Mesothelial cell of epicardium (in vitro differentiated cells): ENCODE data around the gene MORC2. TPM values are rescaled to one million over a fixed set of nuclear protein-coding genes. Genes with fewer than 3 reads are reported as not detected.

ENCODE experiments used
- DNase-seq, 2 experiments: peaks; one replicate each; pipeline ENCODE4 v3.0.0; 2021; ENCODE audit warnings: low spot score in 2 of 2; ENCODE audit not compliant: unreplicated experiment in 2 of 2
- H3K27ac Mint-ChIP-seq: 2 replicates; pipeline ENCODE4 v1.8.0; 2021; ENCODE audit warnings: mixed read lengths
- H3K27me3 Mint-ChIP-seq: 2 replicates; pipeline ENCODE4 v1.8.0; 2021; ENCODE audit warnings: low read depth, mixed read lengths
- H3K36me3 Mint-ChIP-seq: 2 replicates; pipeline ENCODE4 v1.8.0; 2021; ENCODE audit warnings: mixed read lengths
- H3K4me1 Mint-ChIP-seq: 2 replicates; pipeline ENCODE4 v1.8.0; 2021; ENCODE audit warnings: mixed read lengths
- H3K4me3 Mint-ChIP-seq: 2 replicates; pipeline ENCODE4 v1.8.0; 2021; ENCODE audit warnings: mild to moderate bottlenecking, moderate library complexity, mixed read lengths
- H3K9me3 Mint-ChIP-seq: 2 replicates; pipeline ENCODE4 v1.8.0; 2021; ENCODE audit warnings: mixed read lengths
- total RNA-seq: library from RNA; stranded (reverse); gene quantifications from 3 replicates; pipeline ENCODE4 v1.2.1, GENCODE V29; 2021
- TF ChIP-seq, protein P1 (sequence below): fragments of 200-600 bp; sonication (generic); IDR thresholded peaks from one replicate; pipeline ENCODE4 v1.5.0; 2021; ENCODE audit warnings: antibody characterized with exemption; ENCODE audit not compliant: unreplicated experiment

MORC2 gene
- total RNA-seq, 1 donor from 2014 or later = 45.1 TPM

DNA sequence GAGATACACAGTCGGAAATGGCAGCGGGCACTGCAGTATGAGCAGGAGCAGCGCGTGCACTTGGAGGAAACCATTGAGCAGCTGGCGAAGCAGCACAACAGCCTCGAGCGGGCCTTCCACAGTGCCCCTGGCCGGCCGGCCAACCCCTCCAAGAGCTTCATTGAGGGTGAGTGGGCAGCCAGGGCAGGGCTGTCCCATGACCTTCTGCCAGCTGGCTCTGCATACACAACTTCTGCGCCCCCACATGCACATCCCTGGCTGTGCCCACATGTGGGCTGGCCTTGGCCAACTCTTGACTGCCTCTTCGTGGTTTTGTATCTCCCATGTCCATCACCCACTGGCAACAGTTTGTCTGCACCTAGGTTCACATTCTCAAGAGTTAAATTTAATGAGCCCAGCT lies 81.1 kb downstream of the MORC2 start:
- peaks cover 7% of the 10 kb centered on the region for H3K4me1 Mint-ChIP-seq
- H3K4me3 Mint-ChIP-seq = no peak overlapping the region
- no peaks in the 10 kb centered on the region for H3K27me3 Mint-ChIP-seq
- H3K27ac Mint-ChIP-seq = no peak overlapping the region
- no peaks in the 10 kb centered on the region for H3K9me3 Mint-ChIP-seq
- TF ChIP-seq, protein P1, sequence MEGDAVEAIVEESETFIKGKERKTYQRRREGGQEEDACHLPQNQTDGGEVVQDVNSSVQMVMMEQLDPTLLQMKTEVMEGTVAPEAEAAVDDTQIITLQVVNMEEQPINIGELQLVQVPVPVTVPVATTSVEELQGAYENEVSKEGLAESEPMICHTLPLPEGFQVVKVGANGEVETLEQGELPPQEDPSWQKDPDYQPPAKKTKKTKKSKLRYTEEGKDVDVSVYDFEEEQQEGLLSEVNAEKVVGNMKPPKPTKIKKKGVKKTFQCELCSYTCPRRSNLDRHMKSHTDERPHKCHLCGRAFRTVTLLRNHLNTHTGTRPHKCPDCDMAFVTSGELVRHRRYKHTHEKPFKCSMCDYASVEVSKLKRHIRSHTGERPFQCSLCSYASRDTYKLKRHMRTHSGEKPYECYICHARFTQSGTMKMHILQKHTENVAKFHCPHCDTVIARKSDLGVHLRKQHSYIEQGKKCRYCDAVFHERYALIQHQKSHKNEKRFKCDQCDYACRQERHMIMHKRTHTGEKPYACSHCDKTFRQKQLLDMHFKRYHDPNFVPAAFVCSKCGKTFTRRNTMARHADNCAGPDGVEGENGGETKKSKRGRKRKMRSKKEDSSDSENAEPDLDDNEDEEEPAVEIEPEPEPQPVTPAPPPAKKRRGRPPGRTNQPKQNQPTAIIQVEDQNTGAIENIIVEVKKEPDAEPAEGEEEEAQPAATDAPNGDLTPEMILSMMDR = no peak
- peaks cover 4% of the 10 kb centered on the region for H3K36me3 Mint-ChIP-seq
- DNase-seq = peak in 1 of 2 experiments; percentile 3

DNA sequence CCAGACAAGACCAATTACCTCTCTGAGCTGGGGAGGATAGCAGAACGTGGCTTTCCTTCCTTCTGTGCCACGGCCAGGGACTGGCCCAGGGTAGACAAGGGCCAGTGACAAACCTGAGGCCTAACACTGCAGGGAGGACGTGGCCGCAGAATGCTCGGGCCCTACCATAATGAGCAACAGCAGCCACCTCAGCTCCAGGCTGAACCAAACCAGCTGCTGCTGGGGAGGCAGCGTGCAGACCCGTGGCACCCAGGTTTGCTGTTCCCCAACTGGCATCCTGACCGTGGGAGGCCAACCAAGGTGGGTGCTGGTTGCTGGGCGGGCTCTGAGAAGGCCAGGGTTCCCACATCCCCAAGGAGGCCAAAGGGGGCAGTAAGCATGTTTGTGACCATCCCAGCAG lies 83.0 kb downstream of the MORC2 start:
- Mint-ChIP-seq H3K36me3 (peaks cover 4% of the 10 kb centered on the region), H3K27me3 (no peaks in the 10 kb centered on the region), H3K4me3 (no peak overlapping the region), H3K9me3 (no peaks in the 10 kb centered on the region), H3K27ac (no peak overlapping the region), H3K4me1 (peaks cover 22% of the 10 kb centered on the region)
- DNase-seq = peak in 1 of 2 experiments; percentile 12
- TF ChIP-seq, protein P1 = no peak

DNA sequence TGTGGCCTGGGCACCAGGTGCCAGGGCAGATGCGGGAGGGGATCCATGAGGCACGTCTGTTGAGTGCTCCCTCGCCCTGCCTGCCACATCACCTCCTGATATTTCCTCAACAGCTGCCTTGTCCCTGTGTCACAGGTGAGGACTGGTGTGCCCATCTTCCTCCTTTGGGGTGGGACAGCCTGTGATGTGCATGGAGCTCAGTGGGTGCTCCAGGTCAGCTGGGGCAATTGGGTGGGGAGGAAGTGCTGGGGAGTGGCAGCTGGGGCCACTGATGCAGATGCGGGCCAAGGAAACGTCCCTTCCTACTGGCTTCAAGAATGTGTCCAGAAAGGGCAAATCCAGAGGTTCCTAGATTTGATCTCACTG lies 83.6 kb downstream of the MORC2 start:
- H3K4me3 Mint-ChIP-seq = no peak overlapping the region
- no peak overlapping the region for H3K27ac Mint-ChIP-seq
- peaks cover under 1% of the 10 kb centered on the region for H3K36me3 Mint-ChIP-seq
- no peaks in the 10 kb centered on the region for H3K27me3 Mint-ChIP-seq
- peaks cover 25% of the 10 kb centered on the region for H3K4me1 Mint-ChIP-seq
- TF ChIP-seq, protein P1 = no peak
- H3K9me3 Mint-ChIP-seq = no peaks in the 10 kb centered on the region
- DNase-seq = peak in 1 of 2 experiments; percentile 2

DNA sequence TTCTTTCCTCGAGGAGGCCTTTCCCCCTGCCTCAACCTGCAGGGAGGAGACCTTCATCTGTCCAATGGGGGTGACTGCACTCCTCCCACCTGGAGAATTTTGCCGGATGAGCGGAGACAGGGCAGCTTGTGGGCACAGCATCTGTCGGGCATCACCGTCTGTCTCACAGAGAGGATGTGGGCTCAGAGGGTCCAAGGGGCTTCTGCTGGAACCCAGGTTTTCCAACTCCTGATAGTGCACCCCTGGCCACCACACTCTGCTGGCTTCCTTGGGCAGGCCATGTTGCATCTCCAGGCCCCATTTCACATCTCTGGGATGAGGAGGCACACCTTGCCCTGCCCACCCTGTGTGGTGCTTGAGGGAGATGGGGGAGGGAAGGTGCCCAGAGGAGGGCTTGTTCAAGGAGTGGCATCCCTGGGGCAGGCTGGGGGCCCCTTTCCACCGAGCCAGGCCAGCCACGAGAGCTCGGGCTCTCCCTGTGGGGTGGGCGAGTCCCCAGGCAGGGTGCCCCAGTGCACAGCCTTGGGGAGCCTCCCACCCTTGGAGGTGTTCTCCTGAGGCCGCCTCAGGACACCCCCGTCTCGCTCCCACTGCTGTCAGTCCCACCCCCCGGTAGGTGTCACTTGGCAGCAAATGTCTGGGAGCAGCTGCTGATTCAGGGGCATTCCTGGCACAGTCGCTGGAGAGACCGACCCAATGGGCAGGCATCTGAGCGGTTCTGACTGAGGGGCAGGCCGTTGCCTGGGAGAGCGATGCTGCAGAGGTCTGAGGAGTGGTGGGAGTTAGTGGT lies 84.2 kb downstream of the MORC2 start:
- H3K36me3 Mint-ChIP-seq = no peaks in the 10 kb centered on the region
- H3K27ac Mint-ChIP-seq = no peak overlapping the region
- H3K9me3 Mint-ChIP-seq = no peaks in the 10 kb centered on the region
- no peaks in the 10 kb centered on the region for H3K27me3 Mint-ChIP-seq
- DNase-seq = no peak
- H3K4me1 Mint-ChIP-seq = peaks cover 27% of the 10 kb centered on the region
- no peak overlapping the region for H3K4me3 Mint-ChIP-seq
- TF ChIP-seq, protein P1 = no peak

DNA sequence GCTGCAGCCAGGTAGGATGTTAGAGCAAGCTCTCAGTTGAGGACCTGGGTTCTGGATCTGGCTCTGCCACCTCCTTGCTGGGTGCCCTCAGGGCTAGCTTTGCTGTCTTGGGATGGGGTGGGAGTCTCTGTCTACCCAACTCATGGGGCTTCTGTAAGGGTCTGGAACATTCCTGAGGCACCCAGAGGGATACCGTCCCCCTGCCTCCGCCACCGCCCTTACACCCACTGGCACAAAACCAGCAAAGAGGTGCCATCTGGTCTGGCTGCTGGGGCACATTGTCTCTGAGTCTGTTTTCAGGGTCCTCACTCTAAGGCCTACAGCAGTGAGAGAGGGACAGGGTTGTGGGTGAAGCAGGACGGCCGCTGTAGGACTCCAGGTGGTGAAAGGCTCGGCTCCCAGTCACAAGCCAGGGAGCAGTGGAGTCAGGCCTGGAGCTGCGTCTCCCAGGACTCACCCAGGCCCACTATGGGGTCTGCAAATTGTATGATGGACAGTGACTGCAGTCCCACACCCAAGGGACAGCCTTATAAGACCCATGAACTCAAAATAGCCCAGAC lies 84.9 kb downstream of the MORC2 start:
- H3K36me3 Mint-ChIP-seq = no peaks in the 10 kb centered on the region
- H3K4me3 Mint-ChIP-seq = no peak overlapping the region
- peaks cover 34% of the 10 kb centered on the region for H3K4me1 Mint-ChIP-seq
- no peak for DNase-seq
- TF ChIP-seq, protein P1 = no peak
- no peak overlapping the region for H3K27ac Mint-ChIP-seq
- no peaks in the 10 kb centered on the region for H3K9me3 Mint-ChIP-seq
- H3K27me3 Mint-ChIP-seq = no peaks in the 10 kb centered on the region
